ELR (cell line): ENCODE data around the gene MAPK14.
"Not testable (repeated sequence)": the region's sequence is repeated elsewhere in the genome, so short reads cannot be mapped to it uniquely, and the experiment has no call there.

Experiments used
- DNase-seq: peaks from one replicate; pipeline ENCODE4 v3.0.0-alpha.2; 2015; ENCODE audit warnings: low read depth

The MAPK14 gene

GRCh38 chr6:36122495-36123269, 95.1 kb downstream of the MAPK14 start:
- no peak for DNase-seq

- peak; percentile 84 for DNase-seq
These were observed 95.9 kb downstream of the MAPK14 start for GRCh38 chr6:36123270-36124139.

GRCh38 chr6:36124346-36124745, 96.7 kb downstream of the MAPK14 start:
- DNase-seq, result not testable (repeated sequence)

- no peak for DNase-seq
These were observed 97.3 kb downstream of the MAPK14 start for GRCh38 chr6:36124881-36125280.

- no peak for DNase-seq
These were observed 98.0 kb downstream of the MAPK14 start for GRCh38 chr6:36125575-36125974.

GRCh38 chr6:36126121-36126520, 98.5 kb downstream of the MAPK14 start:
- DNase-seq, result no peak

DNA sequence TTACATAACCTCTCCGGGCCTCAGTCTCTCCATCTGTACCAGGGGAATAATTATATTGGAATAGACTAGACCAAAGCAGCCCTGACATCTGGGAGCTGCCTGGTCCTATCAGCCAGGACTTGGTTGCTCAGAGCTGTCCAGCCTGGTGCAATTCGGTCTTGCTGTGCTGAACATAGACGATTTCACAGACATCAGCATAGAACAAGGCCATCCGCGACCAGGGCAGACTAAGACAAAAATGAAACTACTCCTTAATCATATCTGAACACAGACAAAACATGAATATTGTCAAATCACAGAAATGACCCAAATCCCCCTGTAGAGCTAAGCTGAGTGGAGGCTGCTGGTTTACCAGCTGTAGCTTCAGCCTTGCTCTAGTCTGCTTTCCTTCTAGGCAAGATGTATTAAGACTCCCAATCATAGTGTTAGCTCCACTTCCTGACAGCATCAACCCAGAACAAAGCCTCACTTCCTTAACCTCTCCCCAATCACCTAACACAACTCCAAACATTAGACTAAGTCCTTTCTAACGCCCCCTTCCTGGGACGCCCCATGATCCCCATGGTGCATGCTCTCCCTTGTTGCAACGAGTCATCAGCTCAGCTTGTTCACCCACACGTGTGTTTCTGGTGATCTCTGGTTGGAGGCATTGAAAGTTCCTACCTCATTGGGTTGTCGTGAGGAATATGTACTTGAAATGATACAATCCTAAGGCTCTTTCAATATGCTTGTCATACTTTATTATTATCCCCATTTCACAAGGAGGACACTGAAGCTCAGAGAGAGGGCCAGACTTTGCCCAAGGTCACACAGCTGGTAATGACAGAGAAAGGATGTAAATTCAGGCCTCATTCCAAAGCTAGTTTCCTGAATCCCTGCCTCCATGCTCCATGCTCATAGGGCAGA, 99.2 kb downstream of the MAPK14 start:
- DNase-seq, result peak; percentile 66

- DNase-seq, result peak; percentile 97
These were observed 99.9 kb downstream of the MAPK14 start for GRCh38 chr6:36127462-36128016.

DNA sequence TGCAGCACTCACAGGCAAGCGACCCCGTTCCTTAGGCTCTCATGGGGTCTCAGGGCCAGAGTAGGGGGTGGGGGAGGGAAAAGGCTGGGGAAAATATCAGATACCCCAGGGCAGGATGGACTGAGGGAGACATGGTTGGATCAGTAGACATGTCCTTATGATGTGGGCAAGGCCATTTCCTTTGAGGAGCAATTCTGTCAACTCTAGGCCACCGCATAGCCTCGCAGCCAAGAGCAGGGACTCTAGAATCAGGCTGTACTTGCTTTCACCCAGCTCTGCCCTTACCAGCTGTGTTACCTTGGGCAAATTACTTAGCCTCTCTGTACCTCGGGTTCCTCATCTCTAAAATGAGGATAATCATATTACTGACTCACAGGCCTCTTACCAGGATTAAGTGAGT, 100.5 kb downstream of the MAPK14 start:
- no peak for DNase-seq

GRCh38 chr6:36128793-36129192, 101.2 kb downstream of the MAPK14 start:
- DNase-seq, result no peak

DNA sequence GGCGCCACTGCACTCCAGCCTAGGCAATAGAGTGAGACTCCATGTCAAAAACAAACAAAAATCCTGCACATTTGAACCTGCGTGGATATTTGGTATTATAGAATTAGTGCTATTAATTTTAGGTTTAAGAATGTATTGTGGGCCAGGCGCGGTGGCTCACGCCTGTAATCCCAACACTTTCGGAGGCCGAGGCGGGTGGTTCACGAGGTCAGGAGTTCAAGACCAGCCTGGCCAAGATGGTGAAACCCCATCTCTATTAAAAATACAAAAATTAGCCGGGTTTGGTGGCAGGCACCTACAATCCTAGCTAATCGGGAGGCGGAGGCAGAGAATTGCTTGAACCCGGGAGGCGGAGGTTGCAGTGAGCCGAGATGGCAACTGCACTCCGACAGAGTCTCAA, 101.7 kb downstream of the MAPK14 start:
- DNase-seq, result not testable (repeated sequence)

GRCh38 chr6:36129941-36130666, 102.5 kb downstream of the MAPK14 start, which contains the start of gene MAPK13:
Gene MAPK13 (plus strand): TSS chr6:36130513. CDS start chr6:36130583, 70 bp downstream.
- DNase-seq, result peak; percentile 23

DNA sequence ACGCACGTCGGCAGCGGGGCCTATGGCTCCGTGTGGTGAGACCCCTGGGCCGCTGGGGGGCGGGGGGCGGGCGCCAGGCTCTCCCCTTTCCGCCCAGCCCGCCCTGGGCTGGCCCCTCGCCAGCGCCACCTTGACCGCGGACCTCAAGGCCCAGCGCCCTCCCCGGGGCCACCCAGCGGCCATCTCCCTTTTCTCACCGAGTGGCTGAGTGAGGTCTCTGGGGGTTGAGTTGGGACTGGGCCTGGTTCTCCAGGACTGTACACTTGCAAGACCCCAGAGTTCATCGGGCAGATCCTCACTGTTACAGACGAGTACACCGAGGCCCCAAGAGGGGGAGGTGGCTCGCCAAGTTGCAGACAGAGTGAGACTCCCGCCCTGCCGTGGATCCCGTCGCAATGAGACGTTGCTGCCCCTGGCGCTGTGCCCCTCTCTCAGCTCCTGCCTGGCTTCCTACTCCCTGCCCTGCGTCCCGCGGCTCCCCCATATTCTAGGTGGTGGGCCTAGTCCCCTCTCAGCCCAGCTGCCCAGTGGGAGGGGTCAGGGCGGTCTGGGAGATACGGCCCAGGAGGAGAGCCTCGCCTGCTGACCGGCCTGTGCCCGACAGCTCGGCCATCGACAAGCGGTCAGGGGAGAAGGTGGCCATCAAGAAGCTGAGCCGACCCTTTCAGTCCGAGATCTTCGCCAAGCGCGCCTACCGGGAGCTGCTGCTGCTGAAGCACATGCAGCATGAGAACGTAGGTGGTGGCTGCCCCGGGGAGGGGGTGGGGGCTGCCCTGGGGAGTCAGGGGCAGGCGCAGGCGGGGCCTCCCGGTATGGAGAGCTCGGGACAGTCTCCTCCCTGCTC, 103.3 kb downstream of the MAPK14 start:
- no peak for DNase-seq

DNA sequence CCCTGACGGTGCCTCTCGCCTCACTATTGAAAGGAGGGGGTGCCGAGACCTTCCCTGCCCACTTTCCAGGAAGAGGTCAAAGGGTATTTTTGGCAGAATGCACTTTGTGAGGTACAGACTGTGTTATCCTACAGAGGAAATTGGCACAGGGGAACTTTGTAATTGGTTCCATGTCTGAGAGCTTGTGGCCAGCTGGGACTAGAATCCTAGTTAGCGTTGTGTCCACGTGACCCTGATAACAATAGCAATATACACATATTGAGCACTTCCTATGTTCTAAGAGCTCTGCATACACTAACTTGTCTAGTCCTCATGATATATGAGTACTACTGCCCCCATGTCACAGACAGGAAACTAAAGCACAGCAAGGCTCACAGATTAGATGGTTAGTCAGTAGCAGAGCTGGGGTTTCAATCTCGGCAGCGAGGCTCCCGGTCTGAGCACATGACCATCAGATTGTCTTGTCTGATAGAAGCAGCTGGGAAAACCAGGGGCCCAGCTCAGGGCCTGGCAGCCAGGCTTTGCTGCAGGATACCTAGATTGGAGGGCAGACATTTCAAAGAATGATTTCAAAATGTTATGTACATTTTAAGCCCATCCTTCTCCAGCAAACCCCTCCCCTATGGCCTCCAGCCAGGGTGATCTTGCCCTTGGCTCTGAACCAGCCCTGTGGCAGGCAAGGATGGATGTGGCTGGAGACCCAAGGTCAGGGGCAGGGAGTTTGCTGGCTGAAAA, 104.1 kb downstream of the MAPK14 start:
- DNase-seq, result peak; percentile 72

DNA sequence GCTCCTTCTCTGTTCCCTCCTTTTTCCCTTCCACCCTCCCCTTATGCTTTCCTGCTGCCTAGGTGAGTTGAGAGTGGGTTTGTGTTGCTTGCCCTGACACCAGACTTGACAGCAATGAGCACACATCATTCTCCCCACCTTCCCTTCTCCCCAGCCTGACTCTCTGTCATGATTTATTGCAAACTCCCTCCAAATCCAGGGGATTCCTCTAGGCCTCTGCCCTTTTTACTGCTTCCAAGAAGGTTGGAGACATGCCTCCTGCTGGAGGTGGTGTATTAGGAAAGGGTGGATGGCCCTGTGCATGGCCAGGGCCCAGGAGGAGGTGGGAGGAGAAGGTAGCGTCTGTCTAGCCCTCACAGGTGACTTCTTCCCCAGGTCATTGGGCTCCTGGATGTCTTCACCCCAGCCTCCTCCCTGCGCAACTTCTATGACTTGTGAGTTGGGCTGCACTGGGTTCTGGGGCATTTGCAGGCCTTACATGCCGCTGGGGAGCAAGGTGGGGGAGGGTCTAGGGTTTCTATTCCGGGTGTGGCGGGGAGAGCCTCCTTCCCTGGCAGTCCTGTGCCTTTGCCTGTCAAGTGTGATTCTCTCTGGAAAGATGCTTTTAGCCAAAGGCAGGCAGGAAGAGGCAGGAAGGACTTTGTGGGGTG, 104.8 kb downstream of the MAPK14 start:
- no peak for DNase-seq

GRCh38 chr6:36133148-36133547, 105.5 kb downstream of the MAPK14 start:
- no peak for DNase-seq

GRCh38 chr6:36133912-36134311, 106.3 kb downstream of the MAPK14 start:
- DNase-seq, result no peak

DNA sequence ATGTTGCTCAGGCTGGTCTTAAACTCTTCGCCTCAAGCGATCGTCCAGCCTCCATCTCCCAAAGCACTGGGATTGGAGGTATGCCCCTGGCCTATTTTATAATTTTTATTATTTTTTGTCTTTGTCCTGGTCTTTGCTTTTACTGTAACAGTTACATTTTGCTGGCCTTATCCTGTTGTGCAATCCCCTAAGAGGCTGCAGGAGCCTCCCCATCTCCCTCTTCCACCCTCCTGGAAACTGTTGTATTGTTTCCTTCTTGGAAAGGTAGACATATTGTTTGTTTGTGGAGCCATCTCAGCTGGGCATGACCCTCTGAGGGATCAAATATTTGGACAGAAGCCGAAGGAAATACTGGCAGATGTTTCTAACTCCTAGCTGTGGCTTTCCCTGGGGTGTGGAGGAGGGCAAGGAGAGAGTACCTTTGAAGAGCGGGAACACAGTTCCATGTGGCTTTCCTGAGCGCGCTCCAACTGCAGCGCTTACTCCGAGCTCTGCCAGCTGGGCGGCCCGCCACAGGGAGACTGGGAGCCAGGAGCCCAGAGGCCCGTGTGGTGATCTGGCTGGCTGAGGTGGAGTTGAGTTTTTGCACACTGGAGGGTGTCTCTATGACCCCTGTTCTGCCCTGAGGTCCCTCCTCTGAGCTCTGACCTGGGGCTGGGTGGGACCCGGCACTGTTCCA, 107.6 kb downstream of the MAPK14 start:
- DNase-seq, result no peak
